Measurements from ENCODE around the gene CSH1.
"Not testable (repeated sequence)": the region's sequence is repeated elsewhere in the genome, so short reads cannot be mapped to it uniquely, and the experiment has no call there.

CSH1 gene

GRCh38 chr17:63896524-63897354 is at the start of gene CSH1:
TSS of gene CSH1 (minus strand) at chr17:63896574. CDS start at chr17:63896511, 63 bp downstream.
- in situ Hi-C loops (cut with HindIII; ENCODE audit: low sequenced_read_pairs), result not testable (repeated sequence)

GRCh38 chr17:63945784-63946439 is 49.5 kb upstream of the CSH1 start:
- in situ Hi-C loops (cut with HindIII; ENCODE audit: low sequenced_read_pairs), result no loop called here

- in situ Hi-C loops (cut with HindIII; ENCODE audit: low sequenced_read_pairs), result no loop called here
These were observed 48.5 kb upstream of the CSH1 start for GRCh38 chr17:63944736-63945499.

- in situ Hi-C loops (cut with HindIII; ENCODE audit: low sequenced_read_pairs), result no loop called here
These were observed 47.4 kb upstream of the CSH1 start for GRCh38 chr17:63943745-63944144.

GRCh38 chr17:63942309-63942985 is 46.1 kb upstream of the CSH1 start:
- in situ Hi-C loops (cut with HindIII; ENCODE audit: low sequenced_read_pairs), result no loop called here

GRCh38 chr17:63941751-63942150 is 45.4 kb upstream of the CSH1 start:
- in situ Hi-C loops (cut with HindIII; ENCODE audit: low sequenced_read_pairs), result no loop called here

- in situ Hi-C loops (cut with HindIII; ENCODE audit: low sequenced_read_pairs), result no loop called here
These were observed 44.8 kb upstream of the CSH1 start for GRCh38 chr17:63941162-63941561.

- in situ Hi-C loops (cut with HindIII; ENCODE audit: low sequenced_read_pairs), result no loop called here
These were observed 44.2 kb upstream of the CSH1 start for GRCh38 chr17:63940584-63940983.

GRCh38 chr17:63939884-63940283 is 43.5 kb upstream of the CSH1 start:
- in situ Hi-C loops (cut with HindIII; ENCODE audit: low sequenced_read_pairs), result no loop called here

- in situ Hi-C loops (cut with HindIII; ENCODE audit: low sequenced_read_pairs), result no loop called here
These were observed 43.0 kb upstream of the CSH1 start for GRCh38 chr17:63939401-63939800.

GRCh38 chr17:63937920-63938319 is 41.5 kb upstream of the CSH1 start:
- in situ Hi-C loops (cut with HindIII; ENCODE audit: low sequenced_read_pairs), result no loop called here

GRCh38 chr17:63937319-63937718 is 40.9 kb upstream of the CSH1 start:
- in situ Hi-C loops (cut with HindIII; ENCODE audit: low sequenced_read_pairs), result no loop called here

GRCh38 chr17:63934183-63935112 is 38.1 kb upstream of the CSH1 start:
- in situ Hi-C loops (cut with HindIII; ENCODE audit: low sequenced_read_pairs), result no loop called here

GRCh38 chr17:63933598-63933997 is 37.2 kb upstream of the CSH1 start:
- in situ Hi-C loops (cut with HindIII; ENCODE audit: low sequenced_read_pairs), result no loop called here

GRCh38 chr17:63932721-63933120 is 36.3 kb upstream of the CSH1 start:
- in situ Hi-C loops (cut with HindIII; ENCODE audit: low sequenced_read_pairs), result no loop called here

- in situ Hi-C loops (cut with HindIII; ENCODE audit: low sequenced_read_pairs), result no loop called here
These were observed 35.7 kb upstream of the CSH1 start, which contains the start of gene CD79B for GRCh38 chr17:63931981-63932561. TSS of gene CD79B (minus strand) at chr17:63932331. CDS start at chr17:63932261, 70 bp downstream.

- in situ Hi-C loops (cut with HindIII; ENCODE audit: low sequenced_read_pairs), result no loop called here
These were observed 34.7 kb upstream of the CSH1 start for GRCh38 chr17:63930951-63931575.

GRCh38 chr17:63929860-63930766 is 33.7 kb upstream of the CSH1 start:
- in situ Hi-C loops (cut with HindIII; ENCODE audit: low sequenced_read_pairs), result loop anchor here (10.0 kb wide), 1 partner anchor 85 kb away; no protein-coding TSS in a partner anchor

All from DLD1 (cell line).